ENCODE data around the gene SLC40A1.

SLC40A1 gene

GRCh38 chr2:189511210-189511959 is 69.2 kb downstream of the SLC40A1 start:
- DNase-seq: no peak

All from inflammatory macrophage treated with lipopolysaccharide for 4 hours (primary cell).